Bronchial epithelial cell (primary cell): Measurements from ENCODE around the gene UNC5CL. TPM values are rescaled to one million over a fixed set of nuclear protein-coding genes. Genes with fewer than 3 reads are reported as not detected.
A peak's percentile ranks its signal among the peaks of the same experiment; 100 is the strongest.

Experiments used
- DNase-seq: peaks from one replicate; pipeline ENCODE4 v3.0.0-alpha.2; 2010; ENCODE audit warnings: low read depth
- FAIRE-seq: peaks from 2 replicates; lab custom pipeline; 2011; peaks lifted over from hg19 to GRCh38; lab: Jason Lieb, UNC
- H3K27me3 ChIP-seq: 2 replicates; pipeline ENCODE4 v1.5.1; 2011; ENCODE audit warnings: low read length; ENCODE audit not compliant: control insufficient read depth, insufficient read depth
- H3K36me3 ChIP-seq: 2 replicates; pipeline ENCODE4 v1.5.1; 2011; ENCODE audit warnings: low read length; ENCODE audit not compliant: control insufficient read depth, insufficient read depth
- H3K4me3 ChIP-seq: 2 replicates; pipeline ENCODE4 v1.5.1; 2011; ENCODE audit warnings: mild to moderate bottlenecking, low read depth, low read length, control low read depth
- CTCF ChIP-seq: IDR thresholded peaks from 2 replicates; pipeline ENCODE4 v1.5.1; 2011; ENCODE audit warnings: mild to moderate bottlenecking, moderate library complexity, low read length, control low read depth, inconsistent platforms; ENCODE audit not compliant: insufficient read depth, severe bottlenecking
- total RNA-seq: library from RNA; depleted of rRNA; stranded (reverse); fragments of >200 nt; gene quantifications from 2 replicates; pipeline ENCODE4 v1.2.1, GENCODE V29; 2014

The UNC5CL gene
- total RNA-seq, 1 donor from 2014 or later: 0.26 TPM

- Histone ChIP-seq H3K27me3 (no peaks in the 10 kb centered on the region), H3K36me3 (no peaks in the 10 kb centered on the region), H3K4me3 (no peak overlapping the region)
- FAIRE-seq (no peak), DNase-seq (no peak)
- no peak for TF ChIP-seq CTCF
These were observed 5.2 kb downstream of the UNC5CL start for GRCh38 chr6:41033776-41034175.

GRCh38 chr6:41032830-41033229 lies 6.2 kb downstream of the UNC5CL start:
- no peak overlapping the region for H3K4me3 ChIP-seq
- no peak for DNase-seq
- H3K36me3 ChIP-seq: no peaks in the 10 kb centered on the region
- no peak for FAIRE-seq
- no peak for TF ChIP-seq CTCF
- H3K27me3 ChIP-seq: no peaks in the 10 kb centered on the region

GRCh38 chr6:41028561-41029412 lies 10.2 kb downstream of the UNC5CL start:
- TF ChIP-seq CTCF: no peak
- Histone ChIP-seq H3K27me3 (no peaks in the 10 kb centered on the region), H3K4me3 (peak overlapping the region; percentile 47), H3K36me3 (no peaks in the 10 kb centered on the region)
- FAIRE-seq (no peak), DNase-seq (peak; percentile 4)

GRCh38 chr6:41027799-41028560 lies 11.0 kb downstream of the UNC5CL start:
- peak overlapping the region; percentile 47 for H3K4me3 ChIP-seq
- no peak for FAIRE-seq
- TF ChIP-seq CTCF: peak; percentile 97
- no peaks in the 10 kb centered on the region for H3K27me3 ChIP-seq
- H3K36me3 ChIP-seq: no peaks in the 10 kb centered on the region
- peak; percentile 60 for DNase-seq

GRCh38 chr6:41027241-41027640 lies 11.8 kb downstream of the UNC5CL start:
- H3K4me3 ChIP-seq: peak overlapping the region; percentile 47
- FAIRE-seq: no peak
- TF ChIP-seq CTCF: no peak
- H3K36me3 ChIP-seq: no peaks in the 10 kb centered on the region
- no peaks in the 10 kb centered on the region for H3K27me3 ChIP-seq
- no peak for DNase-seq
